SK-N-SH (cell line): ENCODE measurements around the gene LEF1.

Source experiments
- CTCF ChIP-seq: fragments of 200-600 bp; sonication (generic); IDR thresholded peaks from 2 replicates; pipeline ENCODE4 v1.6.1; 2017; ENCODE audit warnings: antibody characterized with exemption, mild to moderate bottlenecking, moderate library complexity
- EP300 ChIP-seq, 2 experiments: IDR thresholded peaks; 2 replicates each; pipeline versions ENCODE4 v1.4.0 to v1.6.1; 2012; ENCODE audit warnings: borderline replicate concordance in 1 of 2, low read depth in 1 of 2, low read length in 1 of 2
- EZH2phosphoT487 ChIP-seq: fragments of 200-600 bp; sonication (generic); IDR thresholded peaks from 2 replicates; pipeline ENCODE4 v1.6.1; 2017; ENCODE audit warnings: low read depth, mixed run types, mild to moderate bottlenecking, antibody characterized with exemption, moderate library complexity, borderline replicate concordance
- FOSL2 ChIP-seq: IDR thresholded peaks from 2 replicates; pipeline ENCODE4 v1.4.0; 2012; ENCODE audit warnings: low read depth, mild to moderate bottlenecking, moderate library complexity, borderline replicate concordance
- JUND ChIP-seq: IDR thresholded peaks from 2 replicates; pipeline ENCODE4 v1.4.0; 2012
- MAX ChIP-seq: IDR thresholded peaks from 2 replicates; pipeline ENCODE4 v1.4.0; 2012; ENCODE audit warnings: low read depth
- PBX3 ChIP-seq: IDR thresholded peaks from 2 replicates; pipeline ENCODE4; 2012
- POLR2AphosphoS5 ChIP-seq: IDR thresholded peaks from 2 replicates; pipeline ENCODE4 v1.6.1; 2012; ENCODE audit warnings: low read depth, low read length
- RAD21 ChIP-seq: IDR thresholded peaks from 2 replicates; pipeline ENCODE4 v1.6.1; 2012; ENCODE audit warnings: mild to moderate bottlenecking, low read length
- RXRA ChIP-seq: IDR thresholded peaks from 2 replicates; pipeline ENCODE4 v1.4.0; 2012; ENCODE audit warnings: low read depth, mild to moderate bottlenecking, borderline replicate concordance
- SMC3 ChIP-seq: IDR thresholded peaks from 2 replicates; pipeline ENCODE4 v1.6.1; 2012; ENCODE audit warnings: low read depth, low read length, improper control_type of control experiment
- TEAD4 ChIP-seq: IDR thresholded peaks from 2 replicates; pipeline ENCODE4 v1.4.0; 2012; ENCODE audit warnings: mild to moderate bottlenecking, borderline replicate concordance; ENCODE audit not compliant: insufficient read depth

GRCh38 chr4:108110450-108110849 is 58.3 kb downstream of the LEF1 start:
- TF ChIP-seq CTCF (no peak), SMC3 (no peak), MAX (no peak), PBX3 (no peak), EZH2phosphoT487 (no peak), POLR2AphosphoS5 (no peak), RXRA (no peak), EP300 (IDR thresholded peaks at IDR 0.05; ENCODE audit: borderline replicate concordance in 1 of 2, low read depth in 1 of 2, low read length in 1 of 2) (no peak), RAD21 (no peak), FOSL2 (no peak), JUND (no peak), TEAD4 (no peak)
